GM10847 (cell line): Measurements from ENCODE around the gene MAN2A1.

Experiments
- POLR2A ChIP-seq: IDR thresholded peaks from 2 replicates; pipeline ENCODE4 v1.6.1; 2011; ENCODE audit not compliant: insufficient read length; ENCODE audit errors: extremely low read depth

Gene MAN2A1

DNA sequence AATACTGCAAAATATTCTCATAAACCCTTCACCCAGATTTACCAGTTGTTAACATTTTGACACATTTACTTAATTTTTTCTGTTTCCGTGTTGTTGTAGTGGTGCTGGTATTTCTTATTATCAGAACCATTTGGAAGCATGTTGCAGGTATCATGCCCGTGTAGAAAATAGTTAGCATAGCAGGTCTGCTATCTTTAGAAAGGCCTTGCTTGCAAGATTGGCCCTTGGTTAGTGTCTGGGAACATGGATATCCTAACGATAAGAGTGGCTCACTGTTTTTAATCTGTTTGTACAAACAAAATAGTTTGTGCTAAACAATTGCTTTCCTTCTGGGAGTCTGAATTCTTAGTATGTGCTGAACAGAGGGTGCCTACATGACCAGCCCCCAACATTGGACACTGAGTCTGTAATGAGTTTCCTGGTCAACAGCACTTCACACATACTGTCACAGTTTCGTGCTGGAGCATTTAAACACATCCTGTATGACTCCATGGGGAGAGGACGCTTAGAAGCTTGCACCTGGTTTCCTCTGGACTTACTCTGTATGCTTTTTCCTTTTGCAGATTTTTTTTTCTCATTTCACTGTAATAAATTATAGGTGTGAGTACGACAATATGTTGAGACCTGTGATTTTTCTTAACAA is 66.9 kb downstream of the MAN2A1 start:
- no peak for TF ChIP-seq POLR2A

DNA sequence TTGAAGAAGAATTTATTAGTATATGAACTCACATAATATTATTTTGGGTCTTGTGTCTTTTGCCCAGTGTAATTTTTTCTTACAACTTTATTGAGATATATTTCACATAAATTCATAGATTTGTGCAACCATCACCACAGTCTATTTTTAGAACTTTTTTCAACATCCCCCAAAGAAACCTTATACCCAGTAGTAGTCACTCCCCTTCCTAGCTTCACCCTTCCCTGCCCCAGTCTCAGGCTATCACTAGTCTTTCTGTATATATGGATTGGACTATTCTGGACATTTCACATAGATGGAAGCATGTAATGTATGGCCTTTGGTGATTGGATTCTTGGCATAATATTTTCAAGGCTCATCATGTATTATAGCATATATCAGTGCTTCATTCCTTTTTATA is 67.8 kb downstream of the MAN2A1 start:
- TF ChIP-seq POLR2A: no peak

DNA sequence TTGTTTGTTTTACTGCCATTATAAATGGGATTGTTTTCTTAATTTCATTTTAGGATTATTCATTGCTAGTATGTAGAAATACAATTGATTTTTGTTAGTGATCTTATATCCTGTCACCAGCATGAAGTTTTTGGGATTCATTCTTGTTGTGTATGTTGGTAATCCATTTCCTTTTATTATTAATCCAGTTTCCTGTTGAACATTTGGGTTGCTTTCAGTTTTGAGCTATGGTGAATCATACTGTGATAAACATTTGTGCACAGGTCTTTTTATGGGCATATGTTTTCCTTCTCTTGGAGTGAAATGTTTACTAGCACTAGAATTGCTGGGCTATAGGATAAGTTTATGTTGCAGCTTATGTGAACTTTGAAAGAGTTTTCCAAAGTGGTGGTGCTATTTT is 69.6 kb downstream of the MAN2A1 start:
- TF ChIP-seq POLR2A: no peak

DNA sequence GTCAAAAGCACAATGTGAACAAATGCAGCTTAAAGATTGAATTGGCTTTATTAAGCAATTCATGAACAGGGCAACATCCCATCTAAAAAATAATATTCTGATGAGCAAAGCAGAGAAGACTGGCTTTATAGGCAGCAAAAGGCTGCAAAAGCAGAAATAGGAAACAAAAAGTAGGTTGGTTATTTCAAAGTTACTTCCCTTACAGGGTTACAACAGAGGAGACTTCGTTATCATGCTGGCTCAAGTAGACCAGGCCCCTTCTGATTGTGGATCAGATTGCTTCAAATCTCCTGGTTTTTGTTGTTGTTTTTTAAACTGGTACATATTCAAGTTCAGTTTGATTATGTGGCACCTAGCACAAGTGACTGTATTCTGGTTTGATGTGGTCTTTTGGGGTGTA is 73.1 kb downstream of the MAN2A1 start:
- no peak for TF ChIP-seq POLR2A

DNA sequence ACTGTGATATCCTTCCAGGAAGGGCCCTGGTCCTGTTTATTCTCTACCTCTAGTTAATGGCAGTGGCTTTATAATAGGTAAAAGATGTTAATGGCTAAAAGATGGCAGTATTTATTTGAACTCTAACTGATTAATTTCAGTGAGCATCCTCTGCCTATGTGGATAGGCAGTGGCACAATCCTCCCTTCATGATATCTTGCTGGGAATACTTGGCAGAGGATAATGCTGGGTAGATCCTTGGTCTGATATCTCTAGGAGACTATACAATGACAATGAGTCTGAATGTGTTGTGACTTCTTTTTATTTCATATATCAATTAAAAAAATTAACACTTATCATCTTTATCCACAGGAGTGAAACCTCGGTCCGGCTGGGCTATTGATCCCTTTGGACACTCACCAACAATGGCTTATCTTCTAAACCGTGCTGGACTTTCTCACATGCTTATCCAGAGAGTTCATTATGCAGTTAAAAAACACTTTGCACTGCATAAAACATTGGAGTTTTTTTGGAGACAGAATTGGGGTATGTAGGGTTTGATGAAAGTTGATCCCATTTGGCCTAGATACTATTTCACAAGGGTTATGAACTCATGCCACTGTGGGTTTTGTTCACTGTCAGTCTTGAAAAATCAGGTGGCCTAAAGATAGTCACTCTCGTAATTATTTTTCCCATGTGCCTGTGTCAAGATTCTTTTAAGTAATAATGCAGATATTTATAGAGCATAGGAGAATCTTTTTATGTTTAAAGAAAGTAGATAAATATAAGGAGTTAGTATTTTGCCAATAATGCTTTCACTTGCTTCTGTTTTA is 77.7 kb downstream of the MAN2A1 start:
- no peak for TF ChIP-seq POLR2A

DNA sequence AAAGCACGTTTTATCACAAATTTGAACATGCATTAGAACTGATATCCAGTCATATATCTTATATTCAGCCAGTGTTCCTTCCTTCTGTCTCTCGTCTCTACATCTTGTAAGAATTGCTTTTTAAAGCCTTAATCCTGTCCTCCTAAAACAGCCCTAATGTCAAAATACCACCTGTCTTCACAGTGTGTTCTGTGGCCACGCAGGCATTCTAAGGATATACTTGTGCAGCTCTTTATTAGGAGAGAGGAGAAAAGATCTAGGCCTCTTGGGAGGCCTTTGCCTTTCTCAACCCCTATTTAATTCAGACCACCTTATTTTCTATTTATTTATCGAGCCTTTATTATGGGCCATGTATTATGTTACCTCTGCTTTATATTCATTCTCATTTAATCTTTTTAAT is 78.3 kb downstream of the MAN2A1 start:
- TF ChIP-seq POLR2A: no peak

DNA sequence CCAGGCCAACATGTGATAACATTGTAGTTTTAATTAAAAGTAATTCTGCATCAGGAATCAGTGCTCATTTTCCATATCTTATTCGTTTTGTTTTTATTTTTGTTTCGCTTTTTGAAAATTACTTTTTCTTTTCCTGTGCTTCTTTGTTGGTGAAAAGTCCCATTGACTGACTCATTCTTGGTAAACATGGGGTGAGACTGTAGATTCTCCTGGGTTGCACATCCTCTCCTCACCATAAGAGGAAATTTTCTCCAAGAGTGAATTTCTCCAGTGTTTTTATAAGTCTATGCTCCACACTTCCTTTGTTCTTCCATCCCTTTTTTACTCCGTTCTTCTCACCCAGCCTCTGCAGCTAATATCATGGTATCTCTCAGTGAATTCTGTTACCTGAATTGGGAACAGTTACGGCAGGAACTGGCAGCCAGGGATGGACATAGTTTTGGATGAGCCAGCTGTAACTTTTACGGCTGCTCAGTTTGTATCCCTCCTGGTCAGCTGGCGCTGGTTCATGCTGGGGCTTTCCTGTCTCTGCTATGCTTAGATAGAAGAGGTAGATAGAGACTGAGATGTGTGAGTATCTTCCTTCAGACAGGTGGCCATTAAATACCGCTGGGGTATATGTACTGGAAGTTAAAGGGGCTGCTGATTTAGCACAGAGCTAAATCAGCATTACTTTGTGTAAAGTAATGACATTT is 80.0 kb downstream of the MAN2A1 start:
- no peak for TF ChIP-seq POLR2A

DNA sequence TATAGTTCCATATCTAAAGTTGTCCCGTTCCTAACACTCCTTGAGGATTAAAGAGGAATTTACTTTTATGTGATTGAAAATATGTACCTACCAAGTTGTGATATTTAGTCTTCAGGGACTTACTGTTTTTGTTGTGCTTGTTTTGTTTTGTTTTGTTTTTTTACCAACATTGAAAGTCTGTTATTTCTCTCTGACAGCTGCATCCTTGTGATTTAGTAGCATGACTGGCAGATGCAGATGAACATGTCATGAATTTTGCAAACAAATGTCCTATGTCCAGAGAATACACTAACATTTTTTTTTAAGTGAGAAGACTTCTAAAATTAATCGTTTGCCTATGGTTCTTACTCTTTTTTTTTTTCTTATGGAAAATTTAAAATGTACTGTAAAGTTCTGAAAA is 85.4 kb downstream of the MAN2A1 start:
- TF ChIP-seq POLR2A: no peak

DNA sequence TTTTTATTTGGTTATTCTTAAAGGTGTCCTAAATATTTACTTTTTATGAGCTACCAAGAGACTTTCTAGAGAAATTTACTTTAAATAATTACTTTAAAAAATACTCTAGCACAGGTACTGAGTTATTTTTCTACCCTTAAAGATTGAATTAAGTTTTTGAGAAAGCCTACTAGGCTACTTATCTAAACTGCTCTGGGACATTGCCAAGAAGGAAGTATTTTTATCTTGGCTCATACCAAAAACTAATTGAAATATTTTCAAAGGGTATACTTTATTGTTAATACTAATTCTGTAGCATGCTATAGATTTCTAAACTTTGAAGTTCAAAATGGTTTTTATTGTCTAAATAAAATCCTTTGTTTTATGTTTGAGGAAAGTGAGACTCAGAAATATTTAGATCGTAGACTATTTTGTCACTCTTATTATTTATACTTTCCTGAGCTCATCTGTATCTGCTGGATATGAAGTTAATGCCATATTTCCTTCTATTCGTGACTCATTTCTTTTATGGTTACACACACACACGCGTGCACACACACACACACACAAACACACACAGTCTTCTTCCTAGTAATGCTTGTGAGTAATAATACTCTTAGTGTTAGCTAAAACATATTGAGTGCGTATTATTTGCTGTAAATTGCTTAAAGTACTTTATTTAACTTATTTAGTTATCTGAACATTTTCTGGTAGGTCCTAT is 89.5 kb downstream of the MAN2A1 start:
- TF ChIP-seq POLR2A: no peak

DNA sequence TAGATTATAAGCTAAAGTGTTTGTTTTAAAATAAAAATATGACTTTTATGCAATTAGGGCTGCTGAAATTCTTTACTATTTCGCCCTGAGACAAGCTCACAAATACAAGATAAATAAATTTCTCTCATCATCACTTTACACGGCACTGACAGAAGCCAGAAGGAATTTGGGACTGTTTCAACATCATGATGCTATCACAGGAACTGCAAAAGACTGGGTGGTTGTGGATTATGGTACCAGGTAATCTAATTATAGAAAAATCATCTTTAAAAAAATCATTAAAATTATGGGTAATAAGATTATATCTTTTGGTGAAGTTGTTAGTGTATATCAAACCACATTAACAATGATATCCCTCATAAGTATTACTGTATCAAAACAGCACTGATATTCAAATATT is 95.0 kb downstream of the MAN2A1 start:
- no peak for TF ChIP-seq POLR2A

DNA sequence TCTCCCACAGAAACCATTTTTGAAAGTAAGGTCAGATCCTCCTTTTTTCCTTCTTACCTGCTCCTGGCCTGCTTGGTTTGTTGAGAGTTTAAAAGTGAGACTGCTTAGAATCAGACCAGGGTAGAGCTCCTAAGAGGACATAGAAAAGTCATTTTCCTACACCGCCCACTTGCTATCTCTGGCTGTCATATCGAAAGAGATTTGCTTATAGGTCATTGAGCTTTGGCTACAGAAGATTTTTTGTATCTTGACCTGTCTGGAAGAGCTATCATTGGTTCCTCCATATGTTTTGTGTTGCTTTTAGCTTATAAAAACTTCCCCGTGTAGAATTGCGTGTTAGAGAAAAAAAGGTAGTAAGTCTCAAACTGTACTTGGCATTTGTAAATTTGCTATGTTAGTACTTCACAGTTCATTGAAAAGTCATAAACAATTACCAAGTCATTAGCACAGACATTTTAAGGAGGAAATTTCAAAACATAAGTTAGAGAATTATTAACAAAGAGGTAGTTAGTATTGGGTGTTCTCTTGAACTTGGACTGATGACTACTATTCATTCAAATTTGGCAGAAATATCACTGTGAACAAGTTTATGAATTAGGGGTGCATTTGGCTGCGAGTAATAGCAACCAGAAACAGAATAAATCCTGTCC is 96.6 kb downstream of the MAN2A1 start:
- no peak for TF ChIP-seq POLR2A

DNA sequence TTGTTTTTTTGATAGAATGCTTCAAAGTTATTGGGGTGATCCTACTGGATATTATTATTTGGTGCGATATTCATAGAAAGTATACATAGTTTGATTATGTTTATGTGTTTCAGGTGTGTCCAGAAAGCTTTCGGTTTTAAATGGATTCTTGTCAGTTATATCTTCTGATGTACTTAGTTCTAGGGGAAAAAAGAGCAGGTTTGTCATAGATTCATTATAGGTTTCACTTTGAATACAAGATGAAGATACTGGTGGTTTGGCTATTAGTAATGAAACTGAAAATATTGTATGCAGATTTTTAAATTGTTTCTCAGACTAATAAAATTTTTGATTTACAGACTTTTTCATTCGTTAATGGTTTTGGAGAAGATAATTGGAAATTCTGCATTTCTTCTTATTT is 98.9 kb downstream of the MAN2A1 start:
- TF ChIP-seq POLR2A: no peak

DNA sequence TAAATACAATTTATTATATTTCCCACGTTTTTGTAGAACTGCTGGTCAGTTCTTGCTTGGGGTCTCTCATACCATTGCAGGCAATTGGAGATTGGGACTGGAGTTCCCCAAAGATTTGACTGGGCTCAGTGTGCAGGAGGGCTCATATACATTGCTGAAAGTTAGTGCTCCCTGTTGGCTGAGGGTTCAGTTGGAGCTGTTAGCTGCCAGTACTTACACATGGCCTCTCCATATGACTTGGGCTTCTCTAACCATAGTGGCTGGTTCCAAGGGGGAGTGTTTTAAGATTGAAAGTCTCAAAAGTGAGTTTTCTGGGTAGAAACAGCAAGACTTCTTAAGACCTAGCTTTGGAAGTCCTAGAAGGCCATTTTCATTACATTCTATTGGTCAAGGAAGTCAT is 102.9 kb downstream of the MAN2A1 start:
- no peak for TF ChIP-seq POLR2A

DNA sequence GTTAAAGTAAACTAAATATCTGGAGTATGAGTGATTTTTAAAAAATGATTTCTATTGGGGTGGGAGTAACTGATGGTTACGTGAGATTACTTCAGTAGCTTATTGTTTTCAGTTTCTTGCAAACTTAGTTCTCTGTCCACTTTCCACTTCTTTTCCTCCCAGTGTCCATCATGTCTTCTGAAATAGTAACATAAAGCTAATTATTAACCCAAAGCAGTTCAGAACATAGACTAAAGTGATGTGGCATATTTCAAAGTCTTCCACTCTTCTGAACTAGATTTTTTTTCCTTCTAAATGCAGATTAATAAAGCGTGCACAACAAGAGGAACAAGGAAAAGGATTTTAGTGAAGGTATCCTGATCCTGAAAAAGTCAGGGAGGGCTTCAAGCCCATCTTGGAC is 114.1 kb downstream of the MAN2A1 start:
- TF ChIP-seq POLR2A: no peak

DNA sequence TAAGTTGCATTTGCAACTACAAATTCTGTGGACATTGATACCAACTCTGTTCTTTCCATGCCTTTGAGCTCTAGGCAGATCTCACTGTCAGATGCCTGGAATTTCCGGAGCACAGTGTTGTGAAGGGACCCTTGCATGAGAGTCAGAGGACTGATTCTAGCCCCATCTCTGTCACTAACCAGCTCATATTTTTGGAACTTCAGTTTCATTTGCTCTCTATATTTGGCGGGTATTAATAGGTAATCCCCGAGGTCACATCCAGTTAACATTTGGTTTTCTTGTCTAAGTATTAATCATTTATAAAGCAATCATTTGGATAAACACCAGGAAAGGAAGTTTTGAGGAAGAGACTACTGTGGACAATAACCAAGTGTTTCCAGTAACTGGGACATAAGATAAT is 115.7 kb downstream of the MAN2A1 start:
- no peak for TF ChIP-seq POLR2A
